ENCODE results near the gene AKAP6. TPM values are rescaled to one million over a fixed set of nuclear protein-coding genes. Genes with fewer than 3 reads are reported as not detected.
A peak's percentile ranks its signal among the peaks of the same experiment; 100 is the strongest.

Gene AKAP6
- total RNA-seq, 2 donors from 2014 or later, result 3.6 to 9.9 TPM

DNA sequence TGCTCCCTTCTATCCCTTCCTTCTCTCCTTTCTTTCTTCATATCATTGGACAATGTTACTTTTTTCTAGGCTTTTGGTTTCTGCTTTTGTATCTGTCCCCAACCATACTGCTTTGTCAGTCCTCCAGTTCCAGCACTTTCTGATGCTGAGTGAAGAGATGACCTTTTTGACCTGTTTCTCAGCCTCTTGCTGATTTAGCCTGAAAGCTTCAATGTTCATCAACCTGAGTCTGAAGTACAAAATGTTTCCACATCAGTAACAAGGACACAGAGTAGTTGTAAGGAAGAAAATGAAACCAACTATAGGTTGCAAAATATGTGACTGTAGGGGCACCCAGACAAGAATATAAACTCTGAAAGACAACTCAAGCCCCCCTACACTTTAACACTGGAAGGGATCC, 25.2 kb upstream of the AKAP6 start:
- H3K27ac ChIP-seq, result no peak overlapping the region
- H3K27me3 ChIP-seq (replicated peaks; ENCODE audit: insufficient read depth), result no peaks in the 10 kb centered on the region
- no peak for DNase-seq (ENCODE audit: low spot score)
- H3K9me3 ChIP-seq, result no peaks in the 10 kb centered on the region
- intact Hi-C loops (cut with DNase I), result no loop called here
- no peaks in the 10 kb centered on the region for H3K4me1 ChIP-seq (replicated peaks)
- TF ChIP-seq POLR2A (IDR thresholded peaks at IDR 0.05) (no peak), POLR2AphosphoS5 (IDR thresholded peaks at IDR 0.05) (no peak)
- TF ChIP-seq, protein P1, sequence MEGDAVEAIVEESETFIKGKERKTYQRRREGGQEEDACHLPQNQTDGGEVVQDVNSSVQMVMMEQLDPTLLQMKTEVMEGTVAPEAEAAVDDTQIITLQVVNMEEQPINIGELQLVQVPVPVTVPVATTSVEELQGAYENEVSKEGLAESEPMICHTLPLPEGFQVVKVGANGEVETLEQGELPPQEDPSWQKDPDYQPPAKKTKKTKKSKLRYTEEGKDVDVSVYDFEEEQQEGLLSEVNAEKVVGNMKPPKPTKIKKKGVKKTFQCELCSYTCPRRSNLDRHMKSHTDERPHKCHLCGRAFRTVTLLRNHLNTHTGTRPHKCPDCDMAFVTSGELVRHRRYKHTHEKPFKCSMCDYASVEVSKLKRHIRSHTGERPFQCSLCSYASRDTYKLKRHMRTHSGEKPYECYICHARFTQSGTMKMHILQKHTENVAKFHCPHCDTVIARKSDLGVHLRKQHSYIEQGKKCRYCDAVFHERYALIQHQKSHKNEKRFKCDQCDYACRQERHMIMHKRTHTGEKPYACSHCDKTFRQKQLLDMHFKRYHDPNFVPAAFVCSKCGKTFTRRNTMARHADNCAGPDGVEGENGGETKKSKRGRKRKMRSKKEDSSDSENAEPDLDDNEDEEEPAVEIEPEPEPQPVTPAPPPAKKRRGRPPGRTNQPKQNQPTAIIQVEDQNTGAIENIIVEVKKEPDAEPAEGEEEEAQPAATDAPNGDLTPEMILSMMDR (IDR thresholded peaks at IDR 0.05), result no peak
- no peaks in the 10 kb centered on the region for H3K36me3 ChIP-seq
- no peak overlapping the region for H3K4me3 ChIP-seq

DNA sequence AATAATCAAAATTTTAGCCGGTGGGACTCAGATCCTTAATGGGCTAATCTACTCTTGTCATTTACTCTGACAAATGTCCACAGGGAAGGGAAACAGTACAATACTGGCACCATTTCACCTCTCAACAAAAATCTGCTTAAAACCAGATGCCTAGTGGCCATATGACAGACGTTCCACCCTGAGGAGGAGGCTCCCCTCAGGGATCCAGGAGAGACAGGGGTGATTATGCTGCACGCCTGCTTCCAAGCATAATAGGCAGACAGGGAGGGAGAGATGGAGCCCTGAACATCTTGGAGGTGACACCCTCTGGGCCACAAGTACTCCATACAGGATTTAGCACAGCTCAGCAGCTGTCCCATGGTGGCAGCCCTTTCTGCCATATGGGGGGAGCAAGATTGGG, 24.8 kb upstream of the AKAP6 start:
- Histone ChIP-seq H3K27ac (no peak overlapping the region), H3K27me3 (replicated peaks; ENCODE audit: insufficient read depth) (no peaks in the 10 kb centered on the region), H3K9me3 (no peaks in the 10 kb centered on the region), H3K4me3 (no peak overlapping the region), H3K36me3 (no peaks in the 10 kb centered on the region), H3K4me1 (replicated peaks) (no peaks in the 10 kb centered on the region)
- no peak for DNase-seq (ENCODE audit: low spot score)
- no peak for TF ChIP-seq POLR2A (IDR thresholded peaks at IDR 0.05)
- no peak for TF ChIP-seq POLR2AphosphoS5 (IDR thresholded peaks at IDR 0.05)
- TF ChIP-seq, protein P1 (IDR thresholded peaks at IDR 0.05), result no peak
- WGBS, result 82% methylated on average over 3 of the region's 3 CpGs
- intact Hi-C loops (cut with DNase I), result no loop called here

DNA sequence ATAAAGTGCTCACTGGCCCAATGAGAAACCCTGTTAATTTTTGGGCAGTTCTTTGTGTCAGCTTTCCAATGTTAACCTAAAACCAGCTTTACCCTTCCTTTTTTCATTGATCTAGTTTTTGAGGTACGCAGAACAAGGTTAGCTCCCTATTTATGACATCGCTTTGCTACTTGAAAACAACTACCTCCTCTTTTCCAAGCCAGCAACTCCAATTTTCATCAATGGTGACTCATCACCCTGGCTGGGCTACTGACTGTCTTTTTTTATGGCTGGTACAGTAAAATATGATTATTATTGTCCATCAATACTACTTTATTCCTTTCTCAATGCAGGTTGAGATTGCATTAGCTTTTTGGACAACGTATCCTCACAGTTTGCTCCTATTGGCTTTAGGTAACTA, 22.5 kb upstream of the AKAP6 start:
- 89% methylated on average over 3 of the region's 3 CpGs for WGBS
- Histone ChIP-seq H3K27ac (no peak overlapping the region), H3K4me1 (replicated peaks) (no peaks in the 10 kb centered on the region), H3K9me3 (no peaks in the 10 kb centered on the region), H3K4me3 (no peak overlapping the region), H3K27me3 (replicated peaks; ENCODE audit: insufficient read depth) (no peaks in the 10 kb centered on the region), H3K36me3 (no peaks in the 10 kb centered on the region)
- TF ChIP-seq POLR2AphosphoS5 (IDR thresholded peaks at IDR 0.05) (no peak), POLR2A (IDR thresholded peaks at IDR 0.05) (no peak)
- TF ChIP-seq, protein P1 (IDR thresholded peaks at IDR 0.05), result no peak
- DNase-seq (ENCODE audit: low spot score), result no peak
- intact Hi-C loops (cut with DNase I), result no loop called here

DNA sequence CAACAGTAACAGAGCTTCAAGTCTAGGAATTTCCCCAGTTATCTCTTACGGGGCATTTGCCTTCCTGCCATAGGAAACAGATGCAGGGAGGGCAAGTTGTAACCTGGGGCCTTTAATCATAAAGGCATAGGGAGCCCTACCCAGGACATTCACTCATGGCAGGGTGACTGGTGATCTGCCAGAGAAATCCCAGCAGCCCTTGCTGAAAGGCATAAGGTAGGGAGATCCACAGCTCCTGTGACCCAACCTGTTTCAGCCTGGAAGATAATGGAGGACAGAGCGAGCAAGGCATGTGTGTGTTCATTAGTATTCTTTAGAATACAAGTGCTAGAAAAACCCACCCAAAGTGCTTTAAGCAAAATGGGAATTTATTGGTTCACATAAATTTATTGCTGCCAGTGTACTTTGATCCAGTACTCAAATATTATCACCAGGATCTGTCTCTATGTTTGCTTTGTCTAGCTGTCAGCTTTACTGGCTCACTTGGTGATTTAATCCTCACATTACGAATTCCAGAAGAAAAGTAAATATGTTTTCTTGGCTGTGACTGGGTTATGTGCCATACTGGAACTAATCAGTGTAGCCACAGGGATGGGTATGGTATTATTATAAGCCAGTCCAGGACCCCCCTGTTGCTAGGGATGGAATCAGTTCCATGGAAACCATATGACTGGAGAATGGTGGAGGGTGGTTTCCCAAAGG, 21.1 kb upstream of the AKAP6 start:
- no peaks in the 10 kb centered on the region for H3K27me3 ChIP-seq (replicated peaks; ENCODE audit: insufficient read depth)
- H3K36me3 ChIP-seq, result no peaks in the 10 kb centered on the region
- no peaks in the 10 kb centered on the region for H3K9me3 ChIP-seq
- no peaks in the 10 kb centered on the region for H3K4me1 ChIP-seq (replicated peaks)
- peak overlapping the region in 1 of 2 donors; percentile 20 for H3K27ac ChIP-seq
- no peak overlapping the region for H3K4me3 ChIP-seq
- 13% methylated on average over 3 of the region's 3 CpGs for WGBS
- DNase-seq (ENCODE audit: low spot score), result peak; percentile 74
- TF ChIP-seq, protein P1 (IDR thresholded peaks at IDR 0.05), result no peak
- TF ChIP-seq POLR2AphosphoS5 (IDR thresholded peaks at IDR 0.05), result peak; percentile 52
- TF ChIP-seq POLR2A (IDR thresholded peaks at IDR 0.05), result no peak
- intact Hi-C loops (cut with DNase I), result no loop called here

DNA sequence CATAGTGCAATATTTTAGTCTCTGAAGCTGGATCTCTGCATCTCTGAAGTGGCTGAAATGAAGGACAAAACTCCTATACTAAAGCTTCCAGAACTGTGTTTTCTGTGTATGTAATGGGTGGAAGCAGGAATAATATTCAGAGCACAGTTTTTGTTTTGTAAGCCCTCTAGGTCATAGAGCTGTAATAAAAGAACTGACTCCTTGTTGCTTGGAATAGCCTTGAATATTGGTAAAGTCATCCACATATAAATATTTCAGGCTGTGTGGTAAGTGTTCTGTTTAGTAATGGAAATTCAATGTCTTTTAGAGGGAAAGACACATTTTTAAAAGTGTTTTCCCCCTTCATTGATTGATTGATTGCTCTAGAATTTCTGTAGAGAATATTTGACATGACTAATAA, 18.2 kb upstream of the AKAP6 start:
- H3K27me3 ChIP-seq (replicated peaks; ENCODE audit: insufficient read depth), result no peaks in the 10 kb centered on the region
- DNase-seq (ENCODE audit: low spot score), result no peak
- TF ChIP-seq, protein P1 (IDR thresholded peaks at IDR 0.05), result no peak
- TF ChIP-seq POLR2A (IDR thresholded peaks at IDR 0.05) (no peak), POLR2AphosphoS5 (IDR thresholded peaks at IDR 0.05) (no peak)
- no peaks in the 10 kb centered on the region for H3K36me3 ChIP-seq
- no peaks in the 10 kb centered on the region for H3K9me3 ChIP-seq
- no peak overlapping the region for H3K27ac ChIP-seq
- intact Hi-C loops (cut with DNase I), result no loop called here
- H3K4me3 ChIP-seq, result no peak overlapping the region
- no peaks in the 10 kb centered on the region for H3K4me1 ChIP-seq (replicated peaks)
